GM12801 (cell line): ENCODE results near the gene IQGAP2.

ENCODE experiments used
- CTCF ChIP-seq: IDR thresholded peaks from one replicate; pipeline ENCODE4 v1.5.1; 2011; ENCODE audit warnings: control low read depth; ENCODE audit not compliant: insufficient read length; ENCODE audit errors: extremely low read depth

IQGAP2 gene

GRCh38 chr5:76458486-76458830 is 55.4 kb downstream of the IQGAP2 start:
- no peak for TF ChIP-seq CTCF

- no peak for TF ChIP-seq CTCF
Observed at GRCh38 chr5:76460104-76460503, 57.0 kb downstream of the IQGAP2 start.

- no peak for TF ChIP-seq CTCF
Observed at GRCh38 chr5:76462097-76462667, 59.1 kb downstream of the IQGAP2 start.

- no peak for TF ChIP-seq CTCF
Observed at GRCh38 chr5:76467216-76467615, 64.1 kb downstream of the IQGAP2 start.

GRCh38 chr5:76468635-76469425 is 65.7 kb downstream of the IQGAP2 start:
- no peak for TF ChIP-seq CTCF

- no peak for TF ChIP-seq CTCF
Observed at GRCh38 chr5:76469656-76470290, 66.7 kb downstream of the IQGAP2 start.

- no peak for TF ChIP-seq CTCF
Observed at GRCh38 chr5:76470976-76471375, 67.9 kb downstream of the IQGAP2 start.
